PC-3 (cell line): ENCODE measurements around the gene PRKD2. TPM values are rescaled to one million over a fixed set of nuclear protein-coding genes. Genes with fewer than 3 reads are reported as not detected.

Source experiments
- ATAC-seq: fragments of 200-7000 bp; cut with Tn5 transposase; 2 replicates; pipeline ENCODE4 v1.9.1; 2020; ENCODE audit warnings: mild to moderate bottlenecking, moderate library complexity
- BruUV-seq: library from RNA; stranded (reverse); fragments of 400-500 nt; replicated peaks from 2 replicates; lab custom pipeline; 2021; lab: Mats Ljungman, UMichigan
- CTCF ChIA-PET: fragments of 300-600 bp; sonication (Branson Sonifier 250); formaldehyde crosslinking; loops from one replicate; lab custom pipeline; 2022; ENCODE audit warnings: antibody characterized with exemption; lab: Charles Lee
- POLR2A ChIA-PET: fragments of 300-600 bp; sonication (Branson Sonifier 250); formaldehyde crosslinking; loops from one replicate; lab custom pipeline; 2022; ENCODE audit warnings: antibody characterized with exemption; ENCODE audit not compliant: unreplicated experiment; lab: Charles Lee
- DNase-seq: peaks from one replicate; pipeline ENCODE4 v3.0.0-alpha.2; 2015
- H2AFZ ChIP-seq: fragments of 300-600 bp; sonication (generic); 2 replicates; pipeline ENCODE4 v1.6.0; 2016; ENCODE audit warnings: antibody characterized with exemption, low read length
- H3F3A ChIP-seq: fragments of 300-600 bp; sonication (generic); one replicate; pipeline ENCODE4 v1.6.0; 2017; ENCODE audit warnings: antibody characterized with exemption, low read length, control low read depth, mild to moderate bottlenecking; ENCODE audit not compliant: unreplicated experiment
- H3K27ac ChIP-seq: fragments of 300-600 bp; sonication (generic); 2 replicates; pipeline ENCODE4 v1.5.1; 2016; ENCODE audit warnings: mild to moderate bottlenecking, low read length
- H3K27me3 ChIP-seq: fragments of 300-600 bp; sonication (generic); 2 replicates; pipeline ENCODE4 v1.6.1; 2016; ENCODE audit warnings: low read length, mixed read lengths
- H3K36me3 ChIP-seq: fragments of 300-600 bp; sonication (generic); 2 replicates; pipeline ENCODE4 v1.6.1; 2016; ENCODE audit warnings: low read depth, mixed run types, low read length, mixed read lengths
- H3K4me1 ChIP-seq: fragments of 300-600 bp; sonication (generic); 2 replicates; pipeline ENCODE4 v1.5.1; 2016; ENCODE audit warnings: low read length; ENCODE audit not compliant: insufficient read depth
- H3K4me2 ChIP-seq: fragments of 300-600 bp; sonication (generic); 2 replicates; pipeline ENCODE4 v1.6.0; 2016; ENCODE audit warnings: low read length
- H3K4me3 ChIP-seq: fragments of 300-600 bp; sonication (generic); 2 replicates; pipeline ENCODE4 v1.5.1; 2016; ENCODE audit warnings: mild to moderate bottlenecking, low read length, mixed read lengths
- H3K79me2 ChIP-seq: fragments of 300-600 bp; sonication (generic); 2 replicates; pipeline ENCODE4 v1.6.1; 2017; ENCODE audit warnings: low read length, mixed read lengths
- H3K9ac ChIP-seq: fragments of 300-600 bp; sonication (generic); 2 replicates; pipeline ENCODE4 v1.6.0; 2016; ENCODE audit warnings: mild to moderate bottlenecking, low read length
- H3K9me2 ChIP-seq: fragments of 300-600 bp; sonication (generic); replicated peaks from 2 replicates; pipeline ENCODE4 v1.6.1; 2016; ENCODE audit warnings: mixed run types, low read length, mixed read lengths
- H3K9me3 ChIP-seq: fragments of 300-600 bp; sonication (generic); 2 replicates; pipeline ENCODE4 v1.6.1; 2016; ENCODE audit warnings: low read length, mixed read lengths
- H4K20me1 ChIP-seq: fragments of 300-600 bp; sonication (generic); 2 replicates; pipeline ENCODE4 v1.6.1; 2016; ENCODE audit warnings: low read length, mixed read lengths
- EZH2 ChIP-seq: fragments of 300-600 bp; sonication (generic); IDR thresholded peaks from one replicate; pipeline ENCODE4 v1.6.1; 2017; ENCODE audit warnings: antibody characterized with exemption, mild to moderate bottlenecking, low read length; ENCODE audit not compliant: unreplicated experiment
- EZH2phosphoT487 ChIP-seq: fragments of 300-600 bp; sonication (generic); IDR thresholded peaks from 2 replicates; pipeline ENCODE4 v1.6.1; 2018; ENCODE audit warnings: mild to moderate bottlenecking, antibody characterized with exemption, low read length, borderline replicate concordance
- intact Hi-C: fragments of 100-400 bp; cut with micrococcal nuclease; formaldehyde crosslinking; loops from 2 replicates; pipeline ENCODE4 v1.9.0; 2023
- total RNA-seq: library from RNA; depleted of rRNA; stranded (reverse); fragments of >200 nt; gene quantifications from 2 replicates; pipeline ENCODE4 v1.2.3, GENCODE V29; 2014
- TF ChIP-seq, protein P1 (sequence below): fragments of 300-600 bp; sonication (generic); conservative IDR thresholded peaks from 2 replicates; pipeline ENCODE4 v1.5.1; 2017; ENCODE audit warnings: antibody characterized with exemption, low read depth, mild to moderate bottlenecking, low read length

Gene PRKD2
- total RNA-seq, 1 experiment from 2014 or later = 24.1 TPM

DNA sequence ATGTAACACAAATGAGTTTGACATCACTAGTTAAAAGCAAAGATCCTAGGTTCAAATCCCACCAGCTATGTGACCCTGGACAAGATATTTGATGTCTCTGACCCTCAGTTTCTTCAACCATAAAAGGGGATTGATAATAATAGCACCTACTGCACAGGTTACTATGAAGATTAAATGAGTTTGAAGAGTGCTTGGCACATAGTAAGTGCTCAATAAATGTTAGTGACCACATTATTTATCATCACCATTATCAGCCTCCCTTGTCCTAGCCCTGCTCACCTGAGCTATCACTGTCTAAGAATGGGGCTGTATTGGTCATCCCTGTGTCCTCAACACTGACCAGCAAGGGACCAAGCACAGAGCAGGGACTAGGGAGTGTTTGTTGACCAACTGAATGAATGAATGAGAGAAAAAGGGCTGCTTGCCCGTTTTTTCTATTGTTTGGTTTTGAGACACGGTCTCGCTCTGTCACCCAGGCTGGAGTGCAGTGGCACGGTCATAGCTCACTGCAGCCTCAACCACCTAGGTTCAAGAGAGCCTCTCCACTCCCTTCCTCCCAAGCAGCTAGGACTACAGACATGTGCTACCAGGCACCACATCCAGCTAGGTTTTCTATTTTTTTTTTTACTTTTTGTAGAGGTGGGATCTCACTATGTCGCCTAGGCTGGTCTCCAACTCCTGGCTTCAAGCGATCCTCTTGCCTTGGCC is 29.3 kb downstream of the PRKD2 start:
- Histone ChIP-seq H3K4me3 (no peak overlapping the region), H3K27ac (no peak overlapping the region), H3K4me1 (no peaks in the 10 kb centered on the region), H2AFZ (no peak overlapping the region), H3K4me2 (no peak overlapping the region), H3K9me2 (no peaks in the 10 kb centered on the region), H3K36me3 (peaks cover 20% of the 10 kb centered on the region), H3K9me3 (no peaks in the 10 kb centered on the region), H3K79me2 (no peaks in the 10 kb centered on the region), H4K20me1 (no peaks in the 10 kb centered on the region), H3K9ac (no peak overlapping the region), H3K27me3 (no peaks in the 10 kb centered on the region), H3F3A (no peaks in the 10 kb centered on the region)
- ChIA-PET POLR2A (no interaction called here), CTCF (no interaction called here)
- intact Hi-C loops = no loop called here
- BruUV-seq = no TSS peak
- DNase-seq = no peak
- no peak for TF ChIP-seq EZH2phosphoT487
- no peak for TF ChIP-seq EZH2
- TF ChIP-seq, protein P1, sequence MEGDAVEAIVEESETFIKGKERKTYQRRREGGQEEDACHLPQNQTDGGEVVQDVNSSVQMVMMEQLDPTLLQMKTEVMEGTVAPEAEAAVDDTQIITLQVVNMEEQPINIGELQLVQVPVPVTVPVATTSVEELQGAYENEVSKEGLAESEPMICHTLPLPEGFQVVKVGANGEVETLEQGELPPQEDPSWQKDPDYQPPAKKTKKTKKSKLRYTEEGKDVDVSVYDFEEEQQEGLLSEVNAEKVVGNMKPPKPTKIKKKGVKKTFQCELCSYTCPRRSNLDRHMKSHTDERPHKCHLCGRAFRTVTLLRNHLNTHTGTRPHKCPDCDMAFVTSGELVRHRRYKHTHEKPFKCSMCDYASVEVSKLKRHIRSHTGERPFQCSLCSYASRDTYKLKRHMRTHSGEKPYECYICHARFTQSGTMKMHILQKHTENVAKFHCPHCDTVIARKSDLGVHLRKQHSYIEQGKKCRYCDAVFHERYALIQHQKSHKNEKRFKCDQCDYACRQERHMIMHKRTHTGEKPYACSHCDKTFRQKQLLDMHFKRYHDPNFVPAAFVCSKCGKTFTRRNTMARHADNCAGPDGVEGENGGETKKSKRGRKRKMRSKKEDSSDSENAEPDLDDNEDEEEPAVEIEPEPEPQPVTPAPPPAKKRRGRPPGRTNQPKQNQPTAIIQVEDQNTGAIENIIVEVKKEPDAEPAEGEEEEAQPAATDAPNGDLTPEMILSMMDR = no peak
- ATAC-seq = no peak

DNA sequence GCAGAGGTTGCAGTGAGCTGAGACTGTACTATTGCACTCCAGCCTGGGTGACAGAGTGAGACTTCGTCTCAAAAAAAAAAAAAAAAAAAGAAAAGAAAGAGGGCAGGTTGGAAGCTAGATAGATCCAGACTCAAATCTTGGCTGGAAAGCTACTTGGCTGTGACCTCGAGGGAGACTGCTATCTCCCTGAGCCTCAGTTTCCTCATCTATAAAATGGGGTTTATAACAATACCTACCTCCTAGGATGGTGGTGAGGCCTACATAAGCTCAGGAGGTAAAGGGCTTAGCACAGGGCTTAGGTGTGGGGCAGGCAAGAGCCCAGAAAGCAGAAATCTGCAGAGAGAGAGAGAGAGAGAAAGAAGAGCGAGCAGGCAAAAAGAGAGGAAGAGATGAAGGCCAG is 31.7 kb downstream of the PRKD2 start:
- Histone ChIP-seq H2AFZ (no peak overlapping the region), H3K4me2 (no peak overlapping the region), H3K27ac (no peak overlapping the region), H3K9ac (no peak overlapping the region), H3K9me2 (no peaks in the 10 kb centered on the region), H3K4me1 (no peaks in the 10 kb centered on the region), H3K9me3 (no peaks in the 10 kb centered on the region), H3K27me3 (no peaks in the 10 kb centered on the region), H3K36me3 (no peaks in the 10 kb centered on the region; the same call in 1 of the 2 replicates), H3F3A (no peaks in the 10 kb centered on the region), H3K4me3 (no peak overlapping the region), H3K79me2 (no peaks in the 10 kb centered on the region), H4K20me1 (no peaks in the 10 kb centered on the region)
- ChIA-PET CTCF (no interaction called here), POLR2A (no interaction called here)
- TF ChIP-seq EZH2 (no peak), EZH2phosphoT487 (no peak)
- TF ChIP-seq, protein P1 = no peak
- DNase-seq (no peak), ATAC-seq (no peak)
- intact Hi-C loops = no loop called here
- BruUV-seq = no TSS peak

DNA sequence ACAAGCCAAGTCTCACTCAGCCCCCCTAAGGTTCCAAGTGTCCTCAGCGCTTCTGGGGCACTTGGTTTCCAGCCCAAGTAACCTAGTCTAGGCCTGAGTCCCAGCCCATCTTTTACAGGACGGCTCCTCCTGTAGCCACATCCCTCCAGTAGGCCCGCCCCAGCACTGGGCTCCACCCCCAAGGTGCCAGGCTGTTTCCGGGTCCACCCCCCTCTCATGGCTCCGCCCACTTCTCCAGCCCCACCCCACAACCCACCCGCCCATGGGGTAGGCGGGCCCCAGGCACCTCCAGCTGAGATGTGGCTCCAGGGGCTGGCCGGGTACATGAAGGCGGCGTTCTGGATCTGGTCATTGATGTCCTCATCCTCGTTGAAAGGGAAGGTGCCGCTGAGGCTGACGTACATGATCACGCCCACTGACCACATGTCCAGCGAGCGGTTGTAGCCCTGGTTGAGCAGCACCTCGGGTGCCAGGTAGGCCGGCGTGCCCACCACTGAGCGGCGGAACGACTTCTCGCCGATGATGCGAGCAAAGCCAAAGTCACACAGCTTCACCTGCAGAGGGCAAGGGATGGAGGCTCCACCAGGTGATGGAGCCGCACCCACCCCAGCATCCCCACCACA is 38.7 kb downstream of the PRKD2 start:
- Histone ChIP-seq H3K27me3 (no peaks in the 10 kb centered on the region), H3K79me2 (no peaks in the 10 kb centered on the region), H2AFZ (no peak overlapping the region), H3K9ac (no peak overlapping the region), H3K27ac (no peak overlapping the region), H3K4me1 (no peaks in the 10 kb centered on the region), H4K20me1 (no peaks in the 10 kb centered on the region), H3K36me3 (no peaks in the 10 kb centered on the region), H3K4me3 (no peak overlapping the region), H3K4me2 (no peak overlapping the region), H3K9me2 (no peaks in the 10 kb centered on the region), H3F3A (no peaks in the 10 kb centered on the region), H3K9me3 (no peaks in the 10 kb centered on the region)
- DNase-seq (peak; percentile 7), ATAC-seq (no peak; the same call in 1 of the 2 replicates)
- TF ChIP-seq EZH2 (no peak), EZH2phosphoT487 (no peak)
- TF ChIP-seq, protein P1 = no peak
- intact Hi-C loops = no loop called here
- no TSS peak for BruUV-seq
- POLR2A ChIA-PET = no interaction called here
- CTCF ChIA-PET = no interaction called here
